ENCODE measurements around the gene NET1. TPM values are rescaled to one million over a fixed set of nuclear protein-coding genes. Genes with fewer than 3 reads are reported as not detected.
"Not testable (repeated sequence)": the region's sequence is repeated elsewhere in the genome, so short reads cannot be mapped to it uniquely, and the experiment has no call there.

NET1 gene
- polyA plus RNA-seq, 1 experiment, result 62.5 TPM

- TF ChIP-seq CTCF (IDR thresholded peaks at IDR 0.05; ENCODE audit: insufficient read depth, low read depth, low read length), result no peak
- no peak for DNase-seq (ENCODE audit: low read depth)
- CTCF ChIA-PET, result interaction anchor here (0.8 kb wide), 1 partner anchor 8 kb away, joined by 3 read pairs; no protein-coding TSS in a partner anchor
- POLR2A ChIA-PET, result no interaction called here
- Histone ChIP-seq H3K36me3 (ENCODE audit: control insufficient read depth, insufficient read depth, low read length) (no peaks in the 10 kb centered on the region), H3K4me3 (ENCODE audit: low read depth, low read length) (no peak overlapping the region), H3K27me3 (ENCODE audit: control insufficient read depth, insufficient read depth, low read length) (peaks cover 5% of the 10 kb centered on the region)
Observed at GRCh38 chr10:5399332-5399731, 13.0 kb upstream of the NET1 start.

GRCh38 chr10:5400468-5401240 lies 11.7 kb upstream of the NET1 start:
- TF ChIP-seq CTCF (IDR thresholded peaks at IDR 0.05; ENCODE audit: insufficient read depth, low read depth, low read length), result no peak
- POLR2A ChIA-PET, result no interaction called here

GRCh38 chr10:5402798-5403197 lies 9.6 kb upstream of the NET1 start:
- H3K27me3 ChIP-seq (ENCODE audit: control insufficient read depth, insufficient read depth, low read length), result peaks cover 2% of the 10 kb centered on the region
- no peaks in the 10 kb centered on the region for H3K36me3 ChIP-seq (ENCODE audit: control insufficient read depth, insufficient read depth, low read length)
- TF ChIP-seq CTCF (IDR thresholded peaks at IDR 0.05; ENCODE audit: insufficient read depth, low read depth, low read length), result no peak
- no peak for DNase-seq (ENCODE audit: low read depth)
- CTCF ChIA-PET, result no interaction called here
- H3K4me3 ChIP-seq (ENCODE audit: low read depth, low read length), result no peak overlapping the region
- POLR2A ChIA-PET, result no interaction called here

More at GRCh38 chr10:5400468-5401240, 11.7 kb upstream of the NET1 start:
- H3K27me3 ChIP-seq (ENCODE audit: control insufficient read depth, insufficient read depth, low read length), result peaks cover 5% of the 10 kb centered on the region
- no peak overlapping the region for H3K4me3 ChIP-seq (ENCODE audit: low read depth, low read length)
- no peaks in the 10 kb centered on the region for H3K36me3 ChIP-seq (ENCODE audit: control insufficient read depth, insufficient read depth, low read length)
- CTCF ChIA-PET, result no interaction called here
- DNase-seq (ENCODE audit: low read depth), result no peak

- H3K4me3 ChIP-seq (ENCODE audit: low read depth, low read length), result no peak within 1 kb of the TSS
- peaks cover 1% of the 10 kb centered on the region; the same call in 1 of the 2 replicates for H3K27me3 ChIP-seq (ENCODE audit: control insufficient read depth, insufficient read depth, low read length)
- TF ChIP-seq CTCF (IDR thresholded peaks at IDR 0.05; ENCODE audit: insufficient read depth, low read depth, low read length), result no peak
- POLR2A ChIA-PET, result no interaction called here
- DNase-seq (ENCODE audit: low read depth), result no peak
- CTCF ChIA-PET, result interaction anchor here (1.1 to 1.4 kb wide), 2 partner anchors 12 to 17 kb away, joined by 3 read pairs; no protein-coding TSS in a partner anchor
- H3K36me3 ChIP-seq (ENCODE audit: control insufficient read depth, insufficient read depth, low read length), result no peaks in the 10 kb centered on the region
Observed at GRCh38 chr10:5404208-5405041, 7.9 kb upstream of the NET1 start, which contains the start of gene TUBAL3. Gene TUBAL3 (minus strand): TSS chr10:5404828. CDS start chr10:5404792, 36 bp downstream.

GRCh38 chr10:5406918-5407317 lies 5.4 kb upstream of the NET1 start:
- TF ChIP-seq CTCF (IDR thresholded peaks at IDR 0.05; ENCODE audit: insufficient read depth, low read depth, low read length), result no peak
- Histone ChIP-seq H3K4me3 (ENCODE audit: low read depth, low read length) (no peak overlapping the region), H3K27me3 (ENCODE audit: control insufficient read depth, insufficient read depth, low read length) (no peaks in the 10 kb centered on the region; the same call in 1 of the 2 replicates), H3K36me3 (ENCODE audit: control insufficient read depth, insufficient read depth, low read length) (no peaks in the 10 kb centered on the region)
- ChIA-PET CTCF (interaction anchor here (1.4 kb wide), 1 partner anchor 18 kb away, joined by 3 read pairs; no protein-coding TSS in a partner anchor), POLR2A (no interaction called here)
- no peak for DNase-seq (ENCODE audit: low read depth)

- H3K36me3 ChIP-seq (ENCODE audit: control insufficient read depth, insufficient read depth, low read length); H3K27me3 ChIP-seq (ENCODE audit: control insufficient read depth, insufficient read depth, low read length); DNase-seq (ENCODE audit: low read depth); POLR2A ChIA-PET; H3K4me3 ChIP-seq (ENCODE audit: low read depth, low read length): not testable (repeated sequence)
- CTCF ChIA-PET, result interaction anchor here (1.0 to 1.4 kb wide), 2 partner anchors 23 to 596 kb away, joined by 3 read pairs; no protein-coding TSS in a partner anchor
Observed at GRCh38 chr10:5410787-5411186, 1.6 kb upstream of the NET1 start.
